GM21576 (cell line): ENCODE data around the gene STAMBP.
"Not testable (repeated sequence)": the region's sequence is repeated elsewhere in the genome, so short reads cannot be mapped to it uniquely, and the experiment has no call there.

Source experiments
- ATAC-seq: cut with Tn5 transposase; IDR thresholded peaks from one replicate; pipeline ENCODE4 v1.9.1; 2021; ENCODE audit warnings: mild to moderate bottlenecking, moderate library complexity; ENCODE audit not compliant: unreplicated experiment

STAMBP gene

DNA sequence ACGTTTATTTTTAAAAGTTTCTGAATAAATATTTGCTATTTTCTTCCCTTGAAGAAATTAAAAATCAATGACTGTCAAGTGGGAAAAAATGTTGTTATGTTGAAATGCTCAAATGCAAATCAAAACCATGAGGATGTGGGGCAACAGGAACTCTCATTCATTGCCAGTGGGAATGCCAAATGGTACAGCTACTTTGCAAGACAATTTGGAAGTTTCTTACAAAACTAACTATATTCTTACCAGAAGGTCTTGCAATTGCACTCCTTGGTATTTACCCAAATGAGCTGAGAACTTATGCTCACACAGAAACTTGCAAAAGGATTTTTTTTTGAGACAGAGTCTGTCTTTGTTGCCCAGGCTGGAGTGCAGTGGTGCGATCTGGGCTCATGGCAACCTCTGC, 56.6 kb downstream of the STAMBP start:
- ATAC-seq = no peak

DNA sequence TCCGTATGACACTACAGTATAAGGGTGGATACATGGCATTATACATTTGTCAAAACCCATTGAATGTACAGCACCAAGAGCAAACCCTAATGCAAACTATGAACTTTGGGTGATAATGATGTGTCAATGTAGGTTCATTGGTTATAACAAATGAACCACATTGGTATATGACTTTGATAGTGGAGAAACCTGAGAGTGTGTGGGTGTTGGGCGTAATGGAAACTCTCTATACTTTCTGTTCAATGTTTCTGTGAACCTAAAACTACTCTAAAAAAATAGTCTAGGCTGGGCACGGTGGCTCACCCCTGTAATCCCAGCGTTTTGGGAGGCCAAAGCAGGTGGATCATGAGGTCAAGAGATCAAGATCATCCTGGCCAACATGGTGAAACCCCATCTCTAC, 57.6 kb downstream of the STAMBP start:
- no peak for ATAC-seq

DNA sequence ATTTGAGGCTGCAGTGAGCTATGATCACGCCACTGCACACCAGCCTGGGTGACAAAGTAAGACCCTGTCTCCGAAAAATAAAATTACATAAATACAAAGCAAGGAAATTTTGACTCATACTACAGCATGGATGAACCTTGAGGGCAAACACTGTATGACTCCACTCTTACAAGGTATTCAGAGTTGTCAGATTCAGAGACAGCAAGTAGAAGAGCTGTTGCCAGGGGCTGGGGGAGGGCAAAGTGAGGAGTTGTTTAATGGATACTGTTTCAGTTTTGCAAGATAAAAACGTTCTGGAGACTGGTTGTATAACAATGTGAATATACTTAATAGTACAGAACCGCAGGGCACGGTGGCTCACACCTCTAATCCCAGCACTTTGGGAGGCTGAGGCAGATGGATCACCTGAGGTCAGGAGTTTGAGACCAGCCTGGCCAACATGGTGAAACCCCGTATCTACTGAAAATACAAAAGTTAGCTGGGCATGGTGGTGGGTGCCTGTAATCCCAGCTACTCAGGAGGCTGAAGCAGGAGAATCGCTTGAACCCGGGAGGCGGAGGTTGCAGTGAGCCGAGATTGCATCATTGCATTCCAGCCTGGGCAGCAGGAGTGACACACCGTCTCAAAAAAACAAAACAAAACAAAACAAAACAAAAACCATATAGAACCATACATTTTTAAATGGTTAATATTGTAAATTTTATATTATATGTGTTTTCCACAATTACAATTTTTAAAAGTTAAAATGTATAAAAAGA, 59.0 kb downstream of the STAMBP start:
- not testable (repeated sequence) for ATAC-seq

DNA sequence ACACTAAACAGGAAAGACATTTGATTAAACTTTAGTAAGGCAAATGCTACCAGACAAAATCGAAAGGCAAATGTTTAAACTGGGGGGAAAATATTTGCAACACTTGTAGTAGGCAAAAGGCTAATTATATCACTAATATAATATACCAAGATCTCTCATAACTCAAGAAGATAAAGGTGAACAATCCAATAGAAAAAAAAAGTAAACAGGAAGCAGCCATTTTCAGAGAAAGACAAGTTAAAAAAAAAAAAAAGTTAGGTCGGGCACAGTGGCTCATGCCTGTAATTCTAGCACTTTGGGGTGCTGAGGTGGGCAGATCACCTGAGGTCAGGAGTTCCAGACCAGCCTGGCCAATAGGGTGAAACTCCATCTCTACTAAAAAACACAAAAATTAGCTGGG, 59.6 kb downstream of the STAMBP start:
- no peak for ATAC-seq

DNA sequence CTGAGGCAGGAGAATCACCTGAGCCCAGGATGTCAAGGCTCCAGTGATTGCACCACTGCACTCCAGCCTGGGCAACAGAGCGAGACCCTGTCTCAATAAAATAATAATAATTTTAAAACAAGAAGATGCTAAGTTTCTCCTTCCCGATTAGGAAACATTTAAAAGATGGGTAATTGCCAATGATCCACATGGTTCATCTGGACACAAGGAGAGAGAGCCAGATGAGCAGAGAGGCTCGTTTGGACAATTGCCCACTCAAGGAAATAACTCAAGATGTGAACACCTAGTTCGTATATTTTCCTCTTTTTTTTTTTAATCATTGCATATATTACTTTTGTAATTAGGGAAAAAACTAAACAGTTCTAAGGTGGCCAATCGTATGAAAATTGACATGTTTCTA, 60.4 kb downstream of the STAMBP start:
- ATAC-seq = no peak

DNA sequence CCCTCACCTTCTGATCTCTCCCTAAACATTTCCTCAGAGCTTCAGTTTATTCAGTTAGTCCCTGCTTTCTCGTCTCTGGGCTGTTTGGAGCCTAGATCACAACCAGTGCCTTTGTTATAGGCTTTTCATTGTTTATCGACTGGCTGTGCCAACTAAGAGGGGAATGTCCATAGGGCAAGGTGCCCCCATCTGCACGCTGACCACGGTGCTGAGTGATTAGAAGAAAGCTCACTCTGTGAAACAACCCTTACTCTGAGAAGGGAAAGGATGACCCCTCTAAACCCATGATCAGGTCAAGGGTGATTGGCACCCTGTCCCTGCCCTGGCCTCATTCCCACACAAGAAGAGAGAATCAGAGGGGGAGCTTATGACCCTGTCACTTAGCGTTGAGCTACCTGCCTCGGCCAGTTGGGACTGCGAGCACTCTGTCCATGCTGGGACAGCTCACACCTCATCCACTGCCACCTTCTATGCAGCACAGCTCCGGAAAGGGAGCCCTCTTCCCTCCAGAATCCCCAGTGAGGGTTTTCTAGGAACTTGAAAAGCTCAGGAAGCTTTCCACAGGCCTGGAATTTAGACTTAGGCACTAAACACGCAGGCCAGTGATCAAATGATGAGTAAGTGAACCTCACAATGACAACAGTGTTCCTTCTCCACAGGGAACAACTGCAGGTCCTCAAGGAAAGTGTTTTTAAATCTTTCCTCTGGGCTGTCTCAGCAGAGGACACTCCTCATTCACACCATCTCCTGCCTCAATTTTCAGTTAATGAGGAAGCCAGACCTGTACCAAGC, 61.7 kb downstream of the STAMBP start:
- no peak for ATAC-seq

DNA sequence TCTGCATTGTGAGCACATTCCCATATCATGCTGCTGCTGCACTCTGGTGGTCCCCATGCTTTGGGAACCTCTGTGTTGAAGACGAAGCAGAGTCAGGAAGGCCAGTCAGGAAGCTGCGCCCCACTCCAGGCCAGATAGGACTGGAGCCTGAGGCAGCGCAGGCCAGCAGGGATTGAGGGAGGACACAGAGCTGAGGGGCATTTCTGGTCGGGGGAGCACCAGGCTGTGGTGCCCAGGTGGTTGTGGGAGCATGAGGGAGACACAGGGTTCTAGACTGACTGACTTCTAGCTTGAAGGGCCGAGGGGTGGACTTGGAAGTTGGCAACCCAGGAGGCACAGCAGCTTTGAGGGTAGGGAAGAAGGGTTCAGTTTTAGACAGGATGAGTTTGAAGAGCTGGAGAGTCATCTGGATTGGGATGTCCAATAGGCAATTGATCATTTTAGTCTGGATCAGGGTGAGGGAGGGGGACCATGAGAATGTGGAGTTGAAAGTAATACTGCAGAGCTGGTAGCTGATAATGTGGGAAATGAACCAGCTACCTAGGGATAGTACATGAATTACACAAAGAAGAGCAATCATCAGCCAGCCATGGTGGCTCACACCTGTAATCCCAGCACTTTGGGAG, 62.6 kb downstream of the STAMBP start:
- ATAC-seq = no peak

DNA sequence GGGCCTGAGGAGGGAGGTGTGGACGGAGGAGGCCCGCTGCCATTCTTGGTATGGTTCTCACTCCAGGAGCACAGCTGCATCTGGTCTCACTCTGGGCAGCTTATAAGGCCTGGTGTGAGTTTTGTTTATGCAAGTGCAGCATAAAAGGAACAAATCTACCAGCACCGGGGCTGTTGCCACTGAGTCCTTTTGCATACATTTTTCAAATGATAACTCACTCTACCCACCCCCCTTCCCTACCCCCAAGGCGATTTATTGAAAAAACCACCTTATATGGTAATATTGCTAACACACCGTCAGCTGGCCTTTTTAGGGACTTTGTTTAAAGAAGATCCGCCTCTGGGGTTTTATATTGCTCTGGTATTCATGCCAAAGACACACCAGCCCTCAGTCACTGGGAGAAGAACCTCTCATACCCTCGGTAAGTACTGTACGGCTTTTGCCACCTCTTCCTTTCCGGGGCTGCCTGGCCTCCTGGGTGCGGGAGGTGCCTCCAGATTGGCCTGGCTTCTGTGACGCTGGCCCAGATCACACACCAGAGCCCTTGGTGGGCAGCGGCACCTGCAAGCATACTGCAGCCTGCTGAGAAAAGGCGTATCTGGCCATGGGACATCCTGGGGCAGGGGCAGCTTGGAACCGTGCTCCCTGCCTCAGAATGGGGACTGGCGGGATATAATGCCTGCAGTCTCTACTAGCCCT, 64.0 kb downstream of the STAMBP start, which contains the start of gene ACTG2:
Gene ACTG2 (plus strand): TSS at position 378 of the 699 bp plus-strand sequence. CDS start 8,304 bp downstream, outside the sequence.
- no peak for ATAC-seq

DNA sequence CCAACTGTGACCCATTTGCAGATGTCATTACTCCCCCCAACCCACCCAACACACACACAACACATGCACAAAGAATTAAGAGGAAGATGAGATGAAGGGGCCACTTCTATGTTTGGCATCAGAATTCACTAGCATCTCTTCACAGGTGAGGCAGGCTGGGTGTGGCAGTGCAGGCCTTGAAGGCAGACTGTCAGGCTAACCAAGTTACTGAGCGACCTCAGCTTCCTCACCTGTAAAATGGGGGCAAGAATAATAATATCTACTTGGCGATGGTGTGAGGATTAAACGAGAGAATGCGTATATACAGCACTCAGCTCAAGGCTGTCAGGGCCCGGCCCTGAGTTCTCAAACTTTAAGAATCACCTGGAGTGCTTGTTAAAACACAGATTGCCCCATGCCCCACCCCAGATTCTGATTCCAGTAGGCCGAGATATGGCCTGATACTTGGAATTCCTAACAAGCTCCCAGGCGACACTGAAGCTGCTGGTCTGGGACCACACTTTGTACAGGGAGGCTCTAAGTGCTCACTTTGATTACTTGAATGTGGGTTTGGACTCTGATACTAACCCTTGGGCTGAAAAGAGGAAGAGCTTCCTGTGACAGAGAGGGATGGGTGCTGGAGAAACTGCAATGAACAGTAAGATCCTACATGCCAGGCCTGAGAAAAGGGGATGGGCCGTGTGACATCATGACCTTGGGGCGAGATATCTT, 65.2 kb downstream of the STAMBP start:
- ATAC-seq = no peak

DNA sequence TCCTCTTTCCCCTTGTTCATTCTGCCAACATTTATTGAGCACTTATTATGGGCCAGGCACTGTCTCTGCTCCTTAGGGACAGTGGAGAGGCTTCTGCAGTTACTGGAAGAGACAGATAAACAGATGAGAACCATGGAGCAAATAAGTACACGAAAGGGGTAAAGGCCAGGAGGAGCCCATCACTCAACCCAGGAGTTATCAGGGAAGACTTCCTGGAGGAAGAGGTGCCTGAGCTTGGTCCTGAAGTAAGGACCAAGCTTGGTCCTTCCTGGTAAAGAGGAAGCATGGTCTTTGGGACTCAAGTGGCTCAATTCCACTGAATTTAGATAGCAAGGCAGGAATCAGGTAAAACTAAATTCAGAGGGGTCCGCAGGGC, 65.7 kb downstream of the STAMBP start:
- no peak for ATAC-seq

DNA sequence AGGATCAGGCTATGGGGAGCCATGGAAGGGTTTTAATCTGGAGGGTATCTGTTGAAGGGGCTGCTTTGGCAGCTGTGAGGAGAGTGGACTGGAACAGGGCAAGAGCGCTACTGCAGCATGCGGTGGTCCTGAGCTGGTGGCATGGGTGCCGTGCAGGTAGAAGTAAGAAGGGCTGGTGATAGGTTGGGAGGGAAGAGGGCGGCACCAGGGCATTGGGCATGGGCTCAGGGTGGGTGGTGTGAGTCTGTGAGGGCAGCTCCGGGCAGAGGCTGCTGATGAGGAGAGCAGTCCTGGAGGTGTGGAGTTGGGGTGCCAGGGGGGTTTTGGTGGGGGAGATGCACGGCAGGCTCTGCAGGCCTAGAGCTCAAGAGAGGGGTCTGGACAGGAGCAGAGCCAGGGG, 66.1 kb downstream of the STAMBP start:
- ATAC-seq = no peak

DNA sequence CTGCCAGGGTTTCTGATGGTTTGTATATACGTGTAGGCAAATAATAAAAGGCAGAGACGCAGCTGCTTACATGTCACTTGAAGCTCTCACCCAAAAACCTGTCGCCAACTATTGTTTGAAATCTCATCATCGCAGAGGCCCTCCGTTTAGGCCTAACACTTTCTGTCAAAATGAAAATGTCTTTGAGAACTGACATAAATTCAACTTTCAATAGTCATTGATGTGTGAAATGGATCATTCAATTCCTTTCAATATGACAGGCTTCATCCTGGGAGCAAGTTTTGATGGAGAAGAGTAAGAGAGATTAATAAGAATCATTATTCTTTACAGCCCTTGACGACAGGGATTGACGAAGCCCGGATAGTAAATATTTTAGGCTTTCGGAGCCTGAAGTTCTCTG, 66.7 kb downstream of the STAMBP start:
- no peak for ATAC-seq

DNA sequence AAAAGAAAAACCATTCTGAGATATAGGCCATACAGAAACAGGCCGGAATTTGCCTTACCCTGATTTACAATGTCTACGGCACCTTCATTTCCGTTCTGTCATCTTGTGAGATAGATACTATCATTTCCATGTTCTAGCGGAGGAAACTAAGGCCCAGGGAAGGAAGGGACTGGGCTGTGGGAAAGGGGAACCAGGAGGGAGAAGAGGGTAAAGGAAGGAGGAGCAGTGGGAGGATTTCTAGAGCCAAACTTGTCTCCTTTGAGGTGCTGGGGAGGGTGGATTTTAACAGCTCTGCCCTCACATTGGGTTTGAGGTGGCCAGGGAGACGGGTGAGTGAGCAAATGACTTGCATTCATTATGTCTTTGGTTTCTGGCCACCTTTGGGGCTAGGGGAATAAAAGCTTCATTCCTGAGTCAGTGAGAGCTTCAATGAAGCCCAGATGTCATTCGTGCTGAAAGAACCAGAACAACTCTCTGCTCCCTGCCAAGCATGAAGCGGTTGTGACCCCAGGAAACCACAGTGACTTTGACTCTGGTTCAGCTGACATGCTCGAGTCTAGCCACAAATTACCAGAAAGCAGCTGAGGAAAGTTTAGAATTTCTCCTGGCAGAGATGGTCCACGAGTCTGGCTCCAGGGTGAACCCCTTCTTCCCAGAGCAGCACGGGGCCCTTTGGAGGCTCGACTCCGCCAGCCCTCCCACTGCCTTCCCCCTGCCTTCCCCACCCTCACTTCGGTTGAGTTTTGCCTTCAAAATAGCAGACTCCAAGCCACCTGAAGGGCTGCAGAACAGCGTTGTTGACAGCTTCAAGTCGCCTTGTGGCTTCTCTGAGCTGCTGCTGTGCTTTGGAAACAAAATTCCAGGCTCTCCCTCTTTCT, 67.8 kb downstream of the STAMBP start:
- ATAC-seq = peak; percentile 58

DNA sequence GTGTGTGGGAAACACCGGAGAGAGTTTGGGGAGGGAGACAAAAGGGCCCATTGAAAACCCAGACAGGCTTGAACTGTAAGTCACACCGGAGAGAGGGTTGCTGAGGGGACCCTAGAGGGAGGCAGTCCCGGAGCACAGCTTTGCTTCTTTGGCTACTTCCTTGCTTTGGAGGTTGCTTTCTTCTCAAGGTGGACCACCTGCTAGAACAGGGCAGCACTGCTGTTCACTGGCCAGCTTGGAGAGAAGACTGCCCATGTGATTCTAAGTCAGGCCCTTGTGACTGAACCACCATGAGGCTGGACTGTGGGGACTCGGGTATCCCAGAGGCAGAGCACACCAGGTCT, 68.5 kb downstream of the STAMBP start:
- ATAC-seq = no peak

DNA sequence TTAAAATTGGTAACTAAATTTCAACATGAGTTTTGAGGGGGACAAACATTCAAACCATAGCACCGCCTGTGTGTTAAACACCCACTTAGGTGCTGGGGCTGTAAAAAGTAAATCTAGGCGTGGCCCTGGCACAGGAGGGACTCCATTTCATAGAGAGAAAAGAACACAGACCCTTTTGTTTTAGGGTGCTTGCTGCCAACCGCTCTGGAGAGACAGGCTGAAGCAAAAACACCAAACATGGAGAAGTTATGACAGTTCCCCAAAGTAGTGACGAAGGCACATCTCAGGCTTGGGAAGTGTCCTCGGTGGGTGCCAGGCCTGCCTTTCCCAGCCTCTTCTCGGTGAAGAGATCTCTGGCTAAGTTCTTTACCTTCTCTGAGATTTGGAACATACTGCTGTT, 69.2 kb downstream of the STAMBP start:
- ATAC-seq = no peak

DNA sequence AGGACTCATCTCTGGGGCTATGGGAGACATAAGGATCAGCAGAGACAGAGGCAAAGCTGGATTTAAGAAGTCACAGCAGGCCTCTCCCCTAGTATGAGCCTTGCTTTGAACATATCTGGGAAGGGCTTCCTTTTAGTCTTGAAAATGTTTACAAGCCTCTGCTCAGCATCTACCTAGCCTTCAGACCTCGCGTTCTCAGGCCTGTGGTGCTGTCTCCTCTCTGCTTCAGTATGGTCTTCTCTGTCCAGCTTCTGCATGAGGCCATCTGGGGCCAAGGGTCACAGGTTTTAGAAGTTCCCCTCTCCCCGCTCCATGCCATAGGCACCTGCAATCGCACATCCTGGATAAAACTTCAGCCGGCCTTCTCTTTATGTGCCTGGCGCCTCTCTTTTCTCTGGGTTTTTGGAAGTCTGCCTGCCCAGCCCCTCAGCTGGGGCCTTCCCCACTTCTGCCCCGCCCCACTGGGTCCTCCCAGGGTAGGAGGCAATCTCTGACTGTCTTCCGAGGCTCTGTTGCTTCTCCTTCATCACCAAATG, 71.1 kb downstream of the STAMBP start:
- ATAC-seq = no peak

DNA sequence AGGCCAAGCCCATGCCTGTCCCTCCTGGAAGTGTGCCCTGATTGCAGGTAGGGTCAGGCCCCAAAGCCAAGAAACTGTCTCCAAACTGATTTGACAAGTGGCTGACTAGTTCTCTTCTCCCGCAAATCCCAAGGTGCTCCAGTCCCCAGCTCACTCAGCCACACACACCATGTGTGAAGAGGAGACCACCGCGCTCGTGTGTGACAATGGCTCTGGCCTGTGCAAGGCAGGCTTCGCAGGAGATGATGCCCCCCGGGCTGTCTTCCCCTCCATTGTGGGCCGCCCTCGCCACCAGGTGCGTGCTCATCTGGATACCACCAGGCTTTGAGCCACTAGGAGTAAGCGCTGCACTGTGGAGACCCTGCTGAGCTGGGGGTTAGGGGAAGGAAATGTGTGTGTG, 72.4 kb downstream of the STAMBP start:
- ATAC-seq = no peak

DNA sequence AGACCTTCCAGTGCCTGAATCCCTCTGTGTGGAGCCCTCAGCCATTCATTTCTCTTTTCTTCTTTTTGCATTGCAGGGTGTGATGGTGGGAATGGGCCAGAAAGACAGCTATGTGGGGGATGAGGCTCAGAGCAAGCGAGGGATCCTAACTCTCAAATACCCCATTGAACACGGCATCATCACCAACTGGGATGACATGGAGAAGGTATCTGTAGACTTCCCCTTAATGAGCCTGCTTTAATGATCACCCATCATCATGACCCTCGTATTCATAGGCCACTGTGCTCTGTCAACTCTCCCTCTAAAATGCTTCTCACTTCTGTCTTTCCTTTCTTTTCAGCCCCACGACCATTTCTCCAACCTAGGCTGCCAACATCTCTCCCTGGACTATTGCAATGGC, 73.5 kb downstream of the STAMBP start:
- no peak for ATAC-seq

DNA sequence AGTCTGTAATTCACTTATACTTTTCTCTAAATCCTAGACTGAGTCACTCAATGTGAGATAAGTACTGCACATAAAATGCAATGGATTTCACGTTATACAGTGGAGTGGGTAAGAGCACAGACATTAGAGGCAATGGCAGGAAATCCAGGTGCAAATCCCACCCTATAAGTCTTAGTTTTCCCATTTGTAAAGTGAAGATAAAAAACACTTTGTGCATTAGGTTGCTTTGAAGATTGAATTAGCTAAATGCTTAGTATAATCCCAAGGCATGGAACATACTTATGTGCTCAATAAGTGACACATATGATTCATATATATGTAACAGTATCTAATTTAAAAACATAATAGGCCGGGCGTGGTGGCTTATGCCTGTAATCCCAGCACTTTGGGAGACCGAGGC, 74.6 kb downstream of the STAMBP start:
- no peak for ATAC-seq
